Measurements from ENCODE around the gene FCSK.
"Not testable (repeated sequence)": the region's sequence is repeated elsewhere in the genome, so short reads cannot be mapped to it uniquely, and the experiment has no call there.

The FCSK gene

DNA sequence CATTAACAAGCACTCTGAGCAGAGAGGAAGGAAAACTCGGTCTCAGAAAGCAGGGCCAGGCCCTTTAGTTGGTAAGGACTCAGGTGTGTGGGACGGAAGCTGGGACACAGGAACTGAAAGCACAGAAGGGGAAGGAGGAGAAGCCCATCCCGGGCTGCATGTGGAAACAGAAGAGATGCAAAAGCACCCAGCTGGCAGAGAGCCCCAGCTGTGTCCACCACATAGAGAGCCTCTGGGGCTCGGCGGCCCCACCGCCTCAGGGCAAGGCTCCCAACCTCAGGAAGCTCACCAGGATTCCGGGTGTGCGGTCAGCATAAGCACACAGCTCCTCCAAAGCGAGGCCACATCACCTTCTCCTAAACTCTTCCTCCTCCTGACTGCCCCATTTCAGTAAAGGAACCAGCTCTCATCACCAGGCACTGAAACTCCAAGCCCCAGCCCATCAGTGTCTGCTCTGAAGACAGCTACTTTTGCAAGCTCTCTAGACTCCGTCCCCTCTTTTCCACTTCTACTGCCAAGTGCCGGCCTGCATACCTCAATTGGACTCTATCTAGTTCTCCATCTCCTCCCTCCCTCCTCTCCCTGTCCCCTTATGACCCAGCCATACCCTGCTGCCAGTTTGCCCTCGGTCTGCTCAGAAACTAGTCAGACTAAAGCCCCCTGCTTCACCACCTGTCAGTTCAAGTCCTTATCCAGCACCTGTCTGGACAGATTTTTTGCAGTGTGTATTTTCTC lies 21.5 kb upstream of the FCSK start:
- DNase-seq, result no peak

DNA sequence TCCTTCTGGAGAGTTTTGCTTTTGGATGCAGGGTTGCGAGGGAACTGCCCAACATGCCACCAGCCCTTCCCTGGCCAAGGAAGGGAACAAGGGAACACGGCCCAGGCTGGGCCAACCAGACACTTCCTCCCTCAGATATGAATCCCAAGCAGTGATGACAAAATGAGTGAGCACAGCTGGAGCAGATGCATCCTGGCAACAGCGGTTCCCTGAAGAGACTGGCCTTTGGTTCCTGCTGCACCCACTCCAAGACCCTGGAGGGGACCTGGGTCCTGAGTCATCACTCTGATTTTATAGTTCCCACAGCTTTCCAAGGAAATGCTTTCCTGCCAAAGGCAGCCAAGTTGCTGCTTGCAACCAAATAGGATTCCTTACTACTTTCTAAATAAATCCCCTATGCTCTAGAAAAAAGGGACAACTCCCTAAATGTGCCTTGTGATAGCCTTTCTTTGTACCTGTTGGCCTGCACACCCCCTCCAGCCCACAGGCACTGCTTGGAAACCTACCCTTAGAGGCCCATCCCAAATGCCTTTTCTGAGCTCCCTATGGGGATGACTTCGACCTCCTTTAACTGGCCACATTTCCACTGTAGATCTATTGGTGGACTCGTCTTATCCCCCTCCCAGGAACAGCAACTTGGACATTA lies 20.8 kb upstream of the FCSK start:
- DNase-seq, result no peak

DNA sequence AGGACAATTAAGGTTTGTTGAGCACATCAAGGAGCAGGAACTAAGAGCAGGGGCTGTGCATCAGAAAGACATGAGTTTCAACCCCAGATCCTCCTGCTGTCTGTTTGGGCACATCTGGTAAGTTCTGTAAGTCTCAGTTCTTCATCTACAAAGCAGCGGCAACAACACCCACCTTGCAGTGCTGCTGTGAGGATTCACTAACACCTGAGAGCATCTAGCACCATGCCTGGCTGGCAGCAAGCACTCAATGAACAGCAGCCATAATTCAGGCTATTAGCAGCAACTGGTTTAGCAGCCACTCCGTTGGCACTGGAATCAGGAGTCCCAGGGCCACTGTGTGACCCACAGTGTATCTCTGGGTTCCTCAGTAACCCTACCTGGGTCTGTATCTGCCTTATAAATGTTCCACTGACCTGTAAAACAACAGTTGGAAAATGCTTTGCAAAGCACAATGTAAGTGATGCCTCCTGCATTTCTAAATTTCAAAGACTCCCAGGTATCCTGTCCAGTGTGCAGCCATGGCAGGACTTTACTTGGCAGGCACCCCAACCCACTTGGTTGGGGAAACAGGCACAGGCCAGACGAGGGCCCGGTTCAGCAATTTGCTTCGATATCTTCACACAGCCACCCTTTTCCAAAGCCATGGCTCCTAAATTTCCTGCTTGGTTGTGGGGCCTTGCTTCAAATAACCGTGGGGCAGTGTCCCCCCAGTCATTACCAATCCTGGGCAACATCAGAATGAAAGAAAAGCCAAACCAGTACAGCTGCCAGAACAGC lies 19.7 kb upstream of the FCSK start:
- no peak for DNase-seq

DNA sequence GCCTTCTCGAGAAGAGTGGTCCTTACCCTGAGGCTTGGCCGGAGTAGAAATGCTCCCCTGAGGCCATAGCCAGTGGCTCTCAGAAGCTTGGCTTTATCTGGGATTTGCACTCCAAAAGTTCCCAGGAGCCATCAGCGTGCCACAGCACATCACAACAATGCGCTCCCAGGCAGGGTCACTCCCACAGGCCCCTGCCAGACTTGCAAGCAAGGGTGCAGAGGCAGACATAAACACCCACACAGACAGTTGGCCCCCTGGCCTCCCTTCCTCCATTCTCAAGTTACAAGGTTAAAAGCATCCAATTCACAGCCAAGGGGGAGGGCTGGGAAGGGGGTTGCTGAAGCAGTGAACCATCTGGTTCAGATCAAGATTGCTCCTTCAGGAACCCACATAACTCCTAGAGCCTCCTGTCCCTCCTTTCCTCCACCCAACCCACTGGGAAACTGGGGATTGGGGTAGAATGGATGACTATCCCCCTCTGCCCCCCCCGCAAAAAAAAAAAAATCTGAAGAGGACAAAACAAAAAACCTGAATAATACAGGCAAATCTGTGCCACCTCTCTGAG lies 17.3 kb upstream of the FCSK start:
- DNase-seq, result no peak

DNA sequence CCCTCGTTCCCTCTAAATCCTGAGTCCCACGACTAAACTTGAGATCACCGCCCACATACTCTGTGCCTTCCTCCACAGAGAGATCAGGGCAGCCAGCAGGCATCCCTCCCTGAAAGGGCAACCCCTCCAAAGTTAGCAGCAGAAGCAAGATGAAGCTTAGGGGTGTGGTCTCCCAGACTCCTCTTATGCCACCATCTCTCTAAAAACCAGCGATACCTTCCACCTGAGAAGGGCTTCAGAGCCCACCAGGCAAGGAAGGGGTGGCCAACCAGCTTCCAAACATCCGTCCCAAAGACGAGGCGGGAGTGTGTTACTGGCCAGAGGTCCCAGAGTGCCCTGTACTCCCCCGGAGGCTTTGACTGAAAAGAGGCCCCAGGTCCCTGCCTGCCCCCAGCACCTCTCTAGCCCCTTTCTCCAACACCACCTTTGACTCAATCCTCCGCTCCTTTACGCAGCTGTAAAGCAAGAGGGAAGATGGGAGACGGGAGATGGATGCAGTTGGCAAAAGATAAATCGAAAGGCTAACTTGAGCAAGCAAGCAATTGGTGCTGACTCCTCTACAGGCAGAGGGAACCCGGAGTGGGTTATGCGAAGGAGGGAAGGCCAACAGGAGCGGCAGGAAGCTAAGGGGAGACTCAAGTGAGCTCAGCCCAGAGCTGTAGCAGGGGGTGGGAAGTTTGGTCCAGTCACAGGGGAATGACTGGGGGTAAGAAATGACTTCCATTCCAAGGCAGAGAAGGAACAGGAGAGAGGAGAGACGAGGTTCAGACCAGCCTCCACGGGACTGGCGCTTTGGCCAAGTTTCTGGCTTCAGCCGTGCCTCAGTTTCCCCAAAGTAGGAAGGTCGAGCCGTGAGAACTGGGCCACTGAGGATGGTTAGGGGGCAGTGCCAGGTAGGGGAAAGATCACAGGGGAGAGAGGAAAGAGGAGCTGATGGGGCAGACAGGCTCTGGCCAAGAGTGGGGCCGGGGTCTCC lies 16.5 kb upstream of the FCSK start:
- no peak for DNase-seq

DNA sequence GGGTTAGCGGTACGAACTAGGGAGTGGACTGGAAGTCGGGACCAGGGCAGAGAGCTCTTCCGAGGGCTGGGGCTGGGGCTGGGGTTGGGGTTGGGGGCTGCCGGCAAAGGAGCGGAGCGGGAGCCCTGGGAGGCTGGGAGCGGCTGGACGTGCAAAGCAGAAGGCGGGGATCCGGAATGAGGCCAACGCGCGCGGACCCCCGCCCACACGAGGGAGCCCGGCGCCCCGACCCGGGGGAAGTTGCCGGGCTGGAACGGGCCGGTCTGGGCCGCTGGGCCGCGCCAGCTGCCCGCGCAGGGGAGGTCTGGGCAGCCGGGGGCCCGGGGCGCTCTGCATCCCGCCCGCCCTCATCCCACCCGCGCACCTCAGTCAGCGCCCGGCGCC lies 15.8 kb upstream of the FCSK start:
- DNase-seq, result no peak

DNA sequence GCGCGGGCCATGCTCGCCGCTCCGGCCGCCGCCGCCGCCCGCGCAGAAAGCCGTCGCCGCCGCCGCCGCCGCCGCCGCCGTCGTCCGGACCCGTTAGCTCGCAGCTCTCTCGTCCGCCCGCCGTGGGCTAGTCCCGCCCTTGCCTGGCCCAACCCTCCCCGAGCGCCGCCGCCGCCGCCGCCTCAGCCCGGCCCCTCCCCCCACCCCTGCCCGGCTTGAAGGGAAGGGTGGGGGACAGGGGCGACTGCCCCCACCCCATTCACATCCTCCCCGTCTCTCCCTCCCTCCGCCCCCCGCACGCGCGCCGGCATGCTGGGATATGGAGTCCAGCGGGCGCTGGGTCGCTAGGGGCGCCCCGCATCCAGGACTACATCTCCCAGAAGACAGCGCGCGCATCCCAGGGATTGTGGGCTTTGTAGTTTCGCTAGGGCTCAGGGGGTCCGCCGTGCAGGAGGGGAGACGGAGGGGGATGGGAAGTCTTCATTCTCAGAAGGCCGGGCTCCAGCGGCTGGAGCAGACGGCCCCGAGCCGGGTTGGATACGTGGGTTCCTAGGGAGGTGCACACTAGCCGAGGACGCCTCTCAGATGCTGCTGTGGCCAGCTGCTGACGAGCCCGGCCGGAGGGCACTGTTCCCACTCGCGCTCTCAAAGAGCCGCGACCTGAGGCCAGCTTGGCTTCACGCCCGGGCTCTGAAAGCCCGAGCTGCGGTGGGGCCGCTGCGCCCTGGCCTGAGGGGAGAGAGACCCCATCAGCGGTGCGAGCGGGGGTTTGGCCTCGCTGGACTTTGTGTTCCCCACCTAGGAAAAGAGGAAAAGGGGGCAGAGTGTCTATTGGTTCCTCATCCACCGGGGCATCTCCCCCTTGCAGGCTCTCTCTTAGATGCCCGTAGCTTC lies 15.2 kb upstream of the FCSK start, which contains the start of gene ST3GAL2:
Gene ST3GAL2 (minus strand): TSS at position 132 of the 894 bp plus-strand sequence. CDS start 40,570 bp downstream, outside the sequence.
- DNase-seq, result peak; percentile 74 to 95 (median 87)

DNA sequence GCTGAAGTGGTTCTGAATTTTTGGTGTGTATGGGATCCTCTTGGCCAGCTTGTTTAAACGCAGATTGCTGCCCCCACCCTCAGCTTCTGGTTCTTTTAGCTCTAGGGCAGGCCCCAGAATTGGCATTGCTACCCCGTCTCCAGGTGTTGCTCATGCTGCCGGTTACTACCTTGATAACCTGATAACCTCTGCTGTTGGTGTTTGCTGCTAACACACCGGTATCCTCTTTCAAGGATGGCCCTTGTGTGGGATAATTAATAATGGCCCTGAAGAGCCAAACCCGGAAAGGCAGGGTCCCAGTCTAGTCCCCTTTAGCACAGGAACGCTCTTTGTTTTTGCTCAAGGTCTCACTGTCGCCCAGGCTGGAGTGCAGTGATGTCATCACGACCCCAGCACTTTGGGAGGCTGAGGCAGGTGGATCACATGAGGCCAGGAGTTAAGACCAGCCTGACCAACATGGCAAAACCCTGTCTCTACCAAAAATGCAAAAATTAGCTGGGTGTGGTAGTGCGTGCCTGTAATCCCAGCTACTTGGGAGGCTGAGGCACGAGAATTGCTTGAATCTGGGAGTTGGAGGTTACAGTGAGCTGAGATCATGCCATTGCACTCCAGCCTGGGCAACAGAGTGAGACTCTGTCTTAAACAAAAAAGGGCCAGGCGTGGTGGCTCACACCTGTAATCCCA lies 14.2 kb upstream of the FCSK start:
- DNase-seq, result no peak

DNA sequence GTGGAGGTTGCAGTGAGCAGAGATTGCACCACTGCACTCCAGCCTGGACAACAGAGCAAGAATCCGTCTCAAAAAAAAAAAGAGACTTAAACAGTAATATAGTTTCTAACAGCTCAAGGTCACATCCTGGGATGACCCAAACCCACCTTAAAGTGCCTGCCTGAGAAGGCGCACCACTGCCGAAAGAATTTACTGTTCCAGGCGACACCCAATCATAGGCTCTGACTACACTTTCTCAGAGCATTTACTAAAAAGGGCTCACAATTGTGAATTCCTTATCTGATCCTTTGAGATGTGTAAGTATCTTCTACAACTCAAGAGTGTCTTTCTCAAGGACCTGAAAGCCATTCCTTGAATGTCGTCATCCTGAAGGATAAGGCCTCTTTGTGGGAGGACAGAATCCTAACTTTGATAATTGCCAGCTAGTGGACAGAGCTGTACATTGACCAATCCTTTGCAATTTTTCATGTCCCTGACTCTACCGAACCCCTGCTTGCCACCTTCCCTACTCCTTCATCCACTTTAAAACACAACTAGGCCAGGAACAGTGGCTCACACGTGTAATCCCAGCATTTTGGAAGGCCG lies 12.9 kb upstream of the FCSK start:
- no peak for DNase-seq

DNA sequence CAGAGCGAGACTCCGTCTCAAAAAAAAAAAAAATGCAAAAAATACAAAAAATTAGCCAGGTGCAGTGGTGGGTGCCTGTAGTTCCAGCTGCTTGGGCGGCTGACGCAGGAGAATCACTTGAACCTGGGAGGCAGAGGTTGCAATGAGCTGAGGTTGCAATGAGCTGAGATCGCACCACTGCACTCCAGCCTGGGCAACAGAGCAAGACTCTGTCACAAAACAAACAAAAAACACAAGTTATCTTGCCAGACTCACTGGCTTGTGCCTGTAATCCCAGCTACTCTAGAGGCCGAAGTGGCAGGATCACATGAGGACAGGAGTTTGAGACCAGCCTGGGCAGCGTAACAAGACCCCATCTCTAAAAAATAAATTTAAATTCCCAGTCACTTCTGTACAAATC lies 12.1 kb upstream of the FCSK start:
- DNase-seq, result no peak

DNA sequence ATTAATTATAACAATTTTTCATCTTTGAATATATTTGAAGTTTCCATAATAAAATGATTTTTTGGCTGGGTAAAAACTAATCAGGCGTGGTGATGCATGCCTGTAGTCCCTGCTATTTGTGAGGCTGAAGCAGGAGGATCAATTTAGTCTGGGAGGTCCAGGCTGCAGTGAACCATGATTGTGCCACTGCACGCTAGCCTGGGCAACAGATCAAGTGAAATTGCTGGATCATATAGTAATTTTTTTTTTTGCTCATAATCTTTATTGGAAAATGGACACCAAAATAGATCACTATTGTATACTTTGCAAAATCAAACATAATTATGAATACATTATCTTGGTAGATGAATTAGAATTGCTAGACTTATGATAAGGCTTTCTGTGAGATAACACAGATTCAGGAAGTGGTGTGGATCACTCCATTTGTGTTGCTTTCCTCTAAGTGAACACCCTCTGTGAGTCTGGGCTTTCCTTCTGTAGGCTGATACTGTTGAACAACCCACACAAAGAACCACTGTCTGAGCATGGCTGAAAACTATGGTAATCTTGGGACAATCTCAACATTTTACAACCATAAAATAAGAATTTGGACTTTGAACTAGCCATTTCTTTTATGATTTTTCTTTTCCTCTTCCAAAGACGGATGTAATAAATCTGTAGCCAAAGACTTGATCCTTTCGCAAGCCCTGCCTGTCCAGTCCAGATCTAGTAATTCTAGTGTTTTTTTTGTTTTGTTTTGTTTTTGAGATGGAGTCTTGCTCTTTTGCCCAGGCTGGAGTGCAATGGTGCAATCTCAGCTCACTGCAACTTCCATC lies 9.9 kb upstream of the FCSK start:
- no peak for DNase-seq

DNA sequence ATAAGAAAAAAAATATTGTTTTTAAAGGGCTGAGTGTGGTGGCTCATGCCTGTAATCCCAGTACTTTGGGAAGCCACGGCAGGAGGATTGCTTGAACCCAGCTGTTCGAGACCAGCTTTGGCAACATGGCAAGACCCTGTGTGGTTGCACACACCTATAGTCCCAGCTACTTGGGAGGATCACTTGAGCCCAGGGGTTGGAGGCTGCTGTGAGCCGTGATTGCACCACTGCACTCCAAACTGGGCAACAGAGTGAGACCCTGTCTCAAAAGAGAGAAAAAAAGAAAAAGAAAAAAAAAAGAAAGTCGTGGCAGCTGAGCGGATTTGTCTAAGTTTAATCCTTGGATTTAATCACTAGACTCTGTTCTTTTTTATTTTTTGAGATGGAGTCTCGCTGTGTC lies 6.3 kb upstream of the FCSK start:
- DNase-seq, result no peak

DNA sequence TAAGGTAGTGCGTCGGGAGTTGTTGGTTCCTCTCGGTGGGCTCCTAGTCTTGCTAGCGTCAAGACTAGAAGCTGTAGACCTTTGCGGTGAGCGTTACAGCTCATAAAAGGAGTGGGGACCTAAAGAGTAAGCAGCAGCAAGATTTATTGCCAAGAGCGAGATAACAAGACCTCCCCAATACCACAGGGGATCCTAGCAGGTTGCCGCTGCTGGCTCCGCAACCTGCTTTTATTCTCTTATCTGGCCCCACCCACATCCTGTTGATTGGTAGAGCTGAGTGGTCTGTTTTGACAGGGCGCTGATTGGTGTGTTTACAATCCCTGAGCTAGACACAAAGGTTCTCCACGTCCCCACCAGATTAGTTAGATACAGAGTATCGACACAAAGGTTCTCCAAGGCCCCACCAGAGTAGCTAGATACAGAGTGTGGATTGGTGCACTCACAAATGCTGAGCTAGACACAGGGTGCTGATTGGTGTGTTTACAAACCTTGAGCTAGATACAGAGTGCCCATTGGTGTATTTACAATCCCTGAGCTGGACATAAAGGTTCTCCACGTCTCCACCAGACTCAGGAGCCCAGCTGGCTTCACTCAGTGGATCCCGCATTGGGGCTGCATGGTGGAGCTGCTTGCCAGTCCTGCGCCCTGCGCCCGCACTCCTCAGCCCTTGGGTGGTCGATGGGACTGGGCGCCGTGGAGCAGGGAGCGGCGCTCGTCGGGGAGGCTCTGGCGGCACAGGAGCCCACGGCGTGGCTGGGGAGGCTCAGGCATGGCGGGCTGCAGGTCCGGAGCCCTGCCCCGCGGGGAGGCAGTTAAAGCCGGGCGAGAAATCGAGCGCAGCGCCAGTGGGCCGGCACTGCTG lies 4.0 kb upstream of the FCSK start:
- not testable (repeated sequence) for DNase-seq

DNA sequence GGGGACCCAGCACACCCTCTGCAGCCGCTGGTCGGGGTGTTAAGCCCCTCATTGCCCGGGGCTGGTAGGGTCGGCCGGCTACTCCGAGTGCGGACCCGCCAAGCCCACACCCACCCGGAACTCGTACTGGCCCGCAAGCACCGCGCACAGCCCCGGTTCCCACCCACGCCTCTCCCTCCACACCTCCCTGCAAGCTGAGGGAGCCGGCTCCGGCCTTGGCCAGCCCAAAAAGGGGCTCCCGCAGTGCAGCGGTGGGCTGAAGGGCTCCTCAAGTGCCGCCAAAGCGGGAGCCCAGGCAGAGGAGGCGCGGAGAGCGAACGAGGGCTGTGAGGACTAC lies 3.4 kb upstream of the FCSK start:
- DNase-seq, result not testable (repeated sequence)

DNA sequence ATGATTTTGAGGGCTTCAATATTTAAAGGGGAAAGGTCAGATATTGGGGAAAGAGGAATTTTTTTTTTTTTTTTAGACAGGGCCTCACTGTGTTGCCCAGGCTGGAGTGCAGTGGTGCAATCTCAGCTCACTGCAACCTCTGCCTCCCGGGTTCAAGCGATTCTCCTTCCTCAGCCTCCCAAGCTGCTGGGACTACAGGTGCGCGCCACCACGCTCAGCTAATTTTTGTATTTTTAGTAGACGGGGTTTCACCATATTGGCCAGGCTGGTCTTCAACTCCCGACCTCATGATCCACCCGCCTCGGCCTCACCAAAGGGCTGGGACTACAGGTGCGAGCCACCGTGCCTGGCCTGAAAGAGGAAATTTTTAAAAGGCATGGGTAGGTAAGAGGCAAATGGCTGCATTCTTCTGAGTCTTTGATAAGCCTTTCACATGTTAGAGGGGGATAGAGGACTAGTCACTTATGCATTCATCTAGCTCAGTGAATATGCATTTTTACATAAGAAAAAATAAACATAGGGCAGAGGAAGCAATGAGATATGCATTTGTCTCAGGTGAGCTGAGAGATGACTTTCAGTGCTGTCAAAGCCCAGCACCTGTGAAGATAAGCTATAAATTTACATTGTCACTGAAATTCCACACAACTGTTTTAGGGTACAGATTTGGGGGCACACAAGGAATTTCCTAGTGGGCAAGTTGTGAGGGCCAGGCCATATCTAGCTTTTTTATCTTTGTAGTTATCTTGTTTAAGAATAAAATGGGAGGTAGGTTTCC lies 1.1 kb upstream of the FCSK start:
- DNase-seq, result no peak

DNA sequence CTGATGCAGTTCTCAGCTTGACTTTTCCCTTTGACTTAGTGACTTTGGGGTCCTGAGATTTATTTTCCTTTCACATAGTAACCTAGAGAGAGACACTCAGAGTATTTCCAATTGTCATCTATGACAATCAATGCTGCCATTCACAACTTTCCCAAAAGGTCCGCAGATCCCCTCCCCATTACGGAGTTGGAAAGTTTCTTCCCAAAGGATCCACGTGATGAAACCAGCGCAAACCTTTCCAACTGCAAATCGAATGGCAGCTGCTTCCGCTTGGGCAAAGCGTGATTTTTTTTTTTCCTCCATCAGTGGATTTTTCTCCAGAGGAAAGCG lies 538 bp upstream of the FCSK start:
- no peak for DNase-seq

DNA sequence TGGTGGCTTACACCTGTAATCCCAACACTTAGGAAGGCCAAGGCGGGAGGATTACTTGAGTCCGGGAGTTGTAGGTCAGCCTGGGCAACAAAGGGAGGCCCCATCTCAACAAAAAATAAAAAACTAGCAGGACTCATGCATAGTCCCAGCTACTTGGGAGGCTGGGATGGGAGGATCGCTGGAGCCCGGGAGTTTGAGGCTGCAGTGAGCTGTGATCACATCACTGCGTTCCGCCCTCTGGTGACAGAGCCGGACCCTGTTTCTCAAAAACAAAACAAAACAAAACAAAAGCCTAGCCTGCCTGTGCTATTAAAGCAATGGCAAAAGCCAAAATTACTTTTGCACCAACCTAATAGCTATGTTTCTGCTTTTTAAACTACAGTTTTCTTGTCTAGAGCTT lies 1.5 kb downstream of the FCSK start:
- DNase-seq, result no peak
